Esophagus muscularis mucosa (tissue), 3 donors: ENCODE results near the gene SOX15.

Experiments used
- CTCF ChIP-seq, 3 experiments: fragments of 200-600 bp in 2 of 3; fragments of 450-650 bp in 1 of 3; sonication (generic) in 2 of 3; IDR thresholded peaks; one replicate each; pipeline ENCODE4 v1.5.1; 2017 to 2019; ENCODE audit warnings: antibody characterized with exemption in 3 of 3, mild to moderate bottlenecking in 2 of 3, moderate library complexity in 1 of 3
- POLR2A ChIP-seq: fragments of 450-650 bp; IDR thresholded peaks from one replicate; pipeline ENCODE4 v1.6.1; 2017; ENCODE audit warnings: antibody characterized with exemption, moderate library complexity, mild to moderate bottlenecking, low read depth
- POLR2AphosphoS5 ChIP-seq, 2 donors: sonication (generic); formaldehyde crosslinking; IDR thresholded peaks; one replicate each; pipeline ENCODE4 v1.6.1; 2017; ENCODE audit warnings: antibody characterized with exemption in 2 of 2

DNA sequence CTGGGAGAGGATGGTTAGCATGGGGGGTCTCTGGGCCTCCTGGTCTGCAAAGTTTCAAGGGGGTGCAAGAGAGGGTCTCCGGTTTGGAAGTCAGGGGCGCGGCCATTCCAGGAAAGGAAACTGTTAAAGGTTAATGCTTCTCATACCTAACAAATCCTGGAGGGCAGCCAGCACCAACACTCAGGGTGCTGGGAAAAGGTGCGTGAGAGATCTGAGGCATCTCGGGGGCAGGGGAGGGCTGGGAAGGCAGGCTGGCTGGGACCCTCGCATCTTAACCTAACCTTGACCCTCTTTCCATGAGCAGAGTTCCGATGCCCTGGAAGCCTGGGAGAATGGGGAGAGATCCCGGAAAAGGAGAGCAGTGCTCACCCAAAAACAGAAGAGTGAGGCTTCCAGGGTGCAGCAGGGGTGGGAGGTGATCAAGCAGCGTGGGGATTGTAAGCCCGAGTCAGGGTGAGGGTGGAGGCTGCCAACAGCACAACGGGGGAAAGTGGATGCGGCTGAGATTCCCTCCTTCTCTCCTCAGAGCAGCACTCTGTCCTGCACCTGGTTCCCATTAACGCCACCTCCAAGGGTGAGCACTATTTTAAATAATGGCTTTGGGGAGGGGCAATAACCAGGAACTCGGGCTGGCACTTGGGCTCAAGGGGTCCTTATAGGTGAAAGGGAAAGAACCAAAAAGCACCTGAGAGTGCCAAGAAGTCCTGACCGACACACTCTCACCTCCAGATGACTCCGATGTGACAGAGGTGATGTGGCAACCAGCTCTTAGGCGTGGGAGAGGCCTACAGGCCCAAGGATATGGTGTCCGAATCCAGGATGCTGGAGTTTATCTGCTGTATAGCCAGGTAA lies 30.3 kb downstream of the SOX15 start:
- TF ChIP-seq POLR2A = no peak
- TF ChIP-seq CTCF (IDR thresholded peaks at IDR 0.05) = no peak
- TF ChIP-seq POLR2AphosphoS5 (IDR thresholded peaks at IDR 0.05) = no peak
